HG03378 (cell line): ENCODE data around the gene RAB11FIP4.

Experiments used
- ATAC-seq: cut with Tn5 transposase; IDR thresholded peaks from one replicate; pipeline ENCODE4 v1.9.1; 2021; ENCODE audit warnings: mild to moderate bottlenecking, moderate library complexity; ENCODE audit not compliant: unreplicated experiment

Gene RAB11FIP4

DNA sequence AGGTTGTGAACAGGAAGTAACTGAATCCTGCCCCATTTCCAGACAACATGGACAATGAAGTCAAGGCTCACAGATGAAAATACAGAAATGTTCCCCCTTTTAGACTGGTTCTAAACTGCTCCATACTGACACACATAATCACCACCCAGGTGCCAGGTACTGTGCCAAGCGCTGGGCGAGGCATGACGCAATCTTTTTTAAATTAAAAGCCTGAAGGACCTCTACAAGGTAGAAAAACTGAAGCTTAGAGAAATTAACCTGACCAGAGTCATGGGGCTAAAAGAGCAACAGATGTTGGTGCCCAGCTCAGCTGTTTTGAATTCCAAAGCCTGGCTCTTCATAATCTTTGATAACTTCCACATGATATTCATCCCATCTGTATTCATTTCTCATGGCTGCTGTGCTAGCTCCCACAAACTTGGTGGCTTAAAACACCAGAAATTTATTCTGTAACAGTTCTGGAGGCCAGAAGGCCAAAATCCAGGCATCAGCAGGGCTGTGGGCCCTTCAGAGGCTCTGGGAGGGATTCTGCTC lies 4.9 kb upstream of the RAB11FIP4 start:
- ATAC-seq = no peak

DNA sequence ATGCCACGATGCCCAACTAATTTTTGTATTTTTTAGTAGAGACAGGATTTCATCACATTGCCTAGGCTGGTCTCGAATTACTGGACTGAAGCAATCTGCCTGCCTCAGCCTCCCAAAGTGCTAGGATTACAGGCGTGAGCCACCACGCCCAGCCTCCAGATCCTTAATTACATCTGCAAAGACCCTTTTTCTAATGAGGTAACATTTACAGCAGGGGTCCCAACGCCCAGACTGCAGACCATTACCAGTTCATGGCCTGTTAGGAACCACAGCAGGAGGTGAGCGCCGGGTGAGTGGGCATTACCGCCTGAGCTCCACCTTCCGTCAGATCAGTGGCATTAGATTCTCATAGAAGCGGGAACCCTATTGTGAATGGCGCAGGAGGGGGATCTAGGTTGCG lies 4.0 kb upstream of the RAB11FIP4 start:
- no peak for ATAC-seq

DNA sequence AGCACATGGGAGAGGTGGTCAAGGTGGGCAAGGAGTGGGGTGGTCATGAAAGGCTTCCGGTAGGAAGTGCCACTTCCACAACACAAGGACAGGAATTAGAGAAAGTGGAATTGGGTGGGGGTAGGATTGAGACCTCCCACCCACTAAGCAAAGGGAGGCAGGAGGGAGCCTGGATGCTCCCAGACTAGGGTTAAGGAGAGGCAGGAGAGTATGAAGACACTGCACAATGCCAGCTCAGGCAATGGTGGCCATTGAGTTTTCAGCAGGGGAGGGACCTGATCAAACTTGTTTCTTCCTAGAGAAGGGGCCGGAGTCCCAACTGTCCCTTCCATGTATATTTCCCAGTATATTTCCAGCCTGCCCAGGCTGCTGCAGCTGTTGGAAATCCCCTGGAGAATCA lies 3.1 kb upstream of the RAB11FIP4 start:
- ATAC-seq = no peak

DNA sequence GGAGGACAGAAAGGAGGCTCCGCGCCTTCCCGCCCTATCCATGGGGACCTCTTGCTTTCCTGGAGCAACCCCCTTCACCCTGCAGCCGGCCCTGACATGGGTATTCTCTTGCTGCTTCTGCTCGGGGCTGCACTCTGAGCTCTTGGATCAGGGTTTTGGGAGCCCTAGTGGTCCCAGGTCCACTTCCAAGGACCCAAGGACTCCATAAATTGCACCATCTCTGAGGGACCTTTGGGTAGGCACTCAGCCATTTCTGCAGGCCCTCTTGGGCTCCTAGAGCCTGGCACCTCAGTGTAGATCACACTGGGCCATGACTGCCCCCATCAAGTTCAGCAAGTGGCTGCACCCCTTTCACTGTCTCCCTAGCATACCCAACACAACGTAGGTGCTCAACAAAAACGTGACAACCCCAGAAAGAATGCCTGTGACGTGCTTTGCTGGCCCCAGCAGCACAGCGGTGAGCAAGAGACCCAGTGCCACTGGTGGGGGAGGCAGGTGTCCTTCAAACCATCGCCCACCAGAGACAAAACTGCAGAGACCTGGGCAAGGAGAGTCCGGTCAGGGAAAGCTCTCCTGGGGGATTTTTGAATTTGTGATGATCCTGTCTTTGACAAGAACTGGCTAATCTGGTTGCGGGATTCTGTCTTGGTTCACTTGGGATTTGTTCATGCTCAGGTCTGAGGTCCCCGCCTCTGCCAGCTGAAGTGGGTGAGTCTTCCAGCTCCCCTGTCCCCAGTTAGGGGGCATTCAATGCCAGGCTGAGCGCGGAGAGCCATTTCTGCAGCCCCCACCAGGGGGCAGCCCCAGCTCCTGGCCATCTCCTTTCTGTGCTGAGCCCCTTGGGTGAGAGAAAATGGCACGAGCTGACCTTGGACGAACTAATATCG lies 2.5 kb upstream of the RAB11FIP4 start:
- ATAC-seq = no peak

DNA sequence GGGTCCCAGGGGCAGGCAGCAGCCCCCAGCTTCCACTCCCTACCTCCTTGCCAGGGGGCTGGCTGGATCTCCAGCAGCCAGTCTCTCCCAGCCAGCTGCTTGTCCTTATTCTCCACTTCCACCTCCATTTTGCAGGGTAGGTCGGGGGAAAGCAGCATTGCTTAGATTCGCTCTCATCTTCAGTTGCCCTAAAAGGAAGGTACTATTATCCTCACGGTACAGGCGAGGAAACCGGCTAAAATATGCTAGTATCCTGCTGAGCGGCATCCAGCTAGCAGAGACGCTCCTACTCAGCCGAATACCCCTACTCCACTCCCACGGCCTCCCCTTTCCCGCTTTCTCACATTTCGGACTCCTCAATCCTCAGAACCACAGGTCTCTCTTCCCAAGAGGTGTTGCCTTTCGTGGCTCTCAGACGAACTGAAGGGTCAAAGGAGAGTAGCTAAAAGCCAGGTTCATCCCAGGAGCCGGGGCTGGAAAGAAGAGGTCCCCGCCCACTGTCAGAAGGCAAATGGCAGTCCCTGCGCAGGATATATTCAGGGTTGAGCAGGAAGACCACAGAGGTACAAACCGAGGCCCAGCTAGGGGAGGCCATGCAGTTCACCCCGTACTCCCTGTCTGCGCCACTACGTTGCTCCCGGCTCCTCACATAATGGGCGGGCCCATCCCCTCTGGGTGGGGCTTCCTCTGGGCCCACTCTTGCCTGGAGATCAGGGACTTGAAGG lies 1.7 kb upstream of the RAB11FIP4 start:
- ATAC-seq = no peak

DNA sequence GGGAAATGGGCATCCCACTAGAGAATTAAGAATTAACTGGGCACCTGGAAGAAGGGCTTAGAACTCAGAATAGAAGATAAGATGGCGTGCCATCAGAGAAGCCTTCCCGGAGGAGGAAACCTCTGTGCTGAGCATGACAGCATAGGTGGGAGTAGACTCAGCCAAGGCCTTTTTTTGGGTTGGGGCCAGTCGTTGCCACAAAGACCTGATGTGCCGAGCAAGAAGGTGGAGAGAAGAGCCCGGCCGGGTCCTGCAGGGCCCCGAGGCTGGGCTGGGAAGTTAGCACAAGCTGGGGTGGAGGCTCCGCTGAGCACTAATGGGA lies 1.1 kb upstream of the RAB11FIP4 start:
- ATAC-seq = no peak

DNA sequence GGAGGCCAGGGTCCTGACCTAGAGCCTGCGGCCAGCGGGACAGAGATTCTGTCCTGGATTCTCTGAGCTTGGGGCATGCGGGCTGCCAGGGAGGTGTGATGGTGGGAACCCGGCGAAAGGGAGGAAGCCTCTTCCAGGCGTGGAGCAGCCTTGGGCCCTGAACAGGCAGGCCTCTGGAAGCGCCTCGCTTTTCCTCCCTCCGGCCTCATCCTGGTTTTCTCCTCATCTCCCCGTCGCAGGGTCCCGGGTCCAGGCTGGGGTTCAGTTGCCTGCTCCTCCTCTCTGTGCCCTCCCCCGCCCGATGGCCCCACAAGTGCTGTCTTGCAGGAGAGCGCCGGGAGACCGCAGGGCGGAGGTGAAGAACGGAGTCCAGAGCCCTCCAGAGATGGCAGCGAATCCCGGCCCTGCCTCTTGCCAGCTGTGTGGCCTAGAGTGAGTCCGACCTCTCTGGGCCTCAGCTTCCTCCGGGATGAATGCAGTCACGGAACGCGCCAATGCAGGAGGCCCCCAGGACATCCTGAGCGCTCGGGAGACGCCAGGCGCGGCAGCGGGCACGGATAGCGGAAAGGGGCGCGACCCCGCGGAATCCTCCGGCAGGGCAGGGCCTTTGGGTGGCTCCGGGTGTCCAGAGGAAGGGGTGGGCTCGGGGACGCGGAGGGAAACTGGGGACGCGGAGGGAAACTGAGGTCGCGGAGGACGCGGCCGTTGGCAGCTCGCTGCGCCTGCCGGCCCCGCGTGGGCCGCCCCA lies 553 bp upstream of the RAB11FIP4 start:
- no peak for ATAC-seq

DNA sequence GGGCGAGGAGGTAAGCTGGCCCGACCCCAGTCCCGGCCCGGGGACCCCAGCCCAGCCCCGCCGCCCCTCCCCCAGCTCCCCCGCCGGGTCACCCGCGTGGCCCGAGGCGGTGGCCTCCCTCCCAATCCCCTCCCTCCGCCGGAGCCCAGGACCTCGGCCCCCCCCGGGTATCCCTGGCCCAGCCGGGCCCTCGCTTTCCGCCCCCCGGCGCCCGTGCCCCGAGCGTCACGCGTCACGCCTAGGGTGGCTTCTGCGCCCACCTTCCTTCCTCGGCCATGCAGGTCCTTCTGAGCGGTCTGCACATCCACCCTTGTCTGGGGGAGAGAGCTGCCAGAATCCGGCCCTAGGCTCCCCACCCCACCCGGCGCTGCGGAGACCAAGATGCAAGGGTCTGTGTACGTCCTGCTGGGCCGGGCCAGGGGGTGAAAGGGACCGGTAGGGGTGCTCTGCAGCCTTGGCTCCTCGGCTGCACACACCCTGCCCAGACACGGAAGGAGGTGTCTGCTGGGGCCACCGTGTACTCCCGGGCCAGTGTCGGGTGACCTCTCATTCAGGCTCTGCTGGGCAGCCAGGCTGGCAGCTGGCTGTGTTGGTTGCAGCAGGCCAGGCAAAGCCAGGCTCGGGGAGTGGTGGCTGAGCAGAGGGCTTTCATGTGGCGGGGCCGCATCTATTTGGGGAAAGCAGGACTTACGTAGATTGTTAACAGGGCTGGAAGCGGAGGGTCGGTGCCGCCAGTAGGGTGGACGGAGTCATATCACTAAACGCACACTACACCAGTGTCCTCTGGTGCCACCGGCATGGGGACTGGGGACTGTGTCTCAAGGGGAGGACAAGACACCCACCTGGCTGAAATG lies 754 bp downstream of the RAB11FIP4 start:
- no peak for ATAC-seq

DNA sequence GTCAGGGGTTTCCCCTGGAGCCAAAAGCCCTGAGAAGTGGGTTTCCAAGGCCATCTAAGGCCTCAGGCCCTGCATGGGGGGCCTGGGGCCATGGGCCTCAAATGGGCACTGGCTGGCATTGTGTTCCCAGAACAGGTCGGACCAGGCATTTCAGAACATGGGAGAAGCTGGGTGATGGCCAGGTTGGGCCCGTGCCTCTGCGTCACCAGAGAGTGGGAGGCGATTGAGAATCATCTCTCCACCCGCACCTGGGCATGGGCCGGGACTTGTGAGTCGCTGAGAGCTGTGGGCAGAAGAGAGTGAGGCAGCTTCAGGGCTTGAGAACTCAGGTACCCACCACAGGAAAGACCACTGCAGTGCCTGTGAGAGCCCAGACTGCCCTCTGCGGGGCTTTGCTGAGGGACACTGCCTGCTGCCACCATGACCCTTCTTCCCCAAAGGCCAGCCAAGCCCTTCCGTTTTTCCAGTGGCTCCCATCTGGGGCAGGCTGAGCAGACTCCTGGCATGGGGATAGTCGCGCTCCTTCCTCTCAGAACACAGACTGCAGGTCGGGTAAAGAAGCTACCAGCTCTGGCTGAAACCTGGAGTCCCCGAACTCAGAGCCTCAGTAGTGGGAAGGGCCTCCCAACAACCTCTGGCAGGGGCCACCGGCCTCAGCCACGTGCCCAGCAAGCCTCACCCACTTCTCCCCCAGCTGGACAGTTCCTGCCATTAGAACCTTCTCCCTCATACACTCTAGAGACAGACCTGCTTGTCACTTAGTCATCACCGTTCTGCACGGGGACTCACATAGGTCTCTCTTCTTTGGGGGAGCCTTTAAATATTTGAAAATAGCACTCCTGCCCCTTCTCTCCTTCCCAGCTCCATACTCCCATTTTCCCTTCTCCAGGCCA lies 1.6 kb downstream of the RAB11FIP4 start:
- ATAC-seq = no peak

DNA sequence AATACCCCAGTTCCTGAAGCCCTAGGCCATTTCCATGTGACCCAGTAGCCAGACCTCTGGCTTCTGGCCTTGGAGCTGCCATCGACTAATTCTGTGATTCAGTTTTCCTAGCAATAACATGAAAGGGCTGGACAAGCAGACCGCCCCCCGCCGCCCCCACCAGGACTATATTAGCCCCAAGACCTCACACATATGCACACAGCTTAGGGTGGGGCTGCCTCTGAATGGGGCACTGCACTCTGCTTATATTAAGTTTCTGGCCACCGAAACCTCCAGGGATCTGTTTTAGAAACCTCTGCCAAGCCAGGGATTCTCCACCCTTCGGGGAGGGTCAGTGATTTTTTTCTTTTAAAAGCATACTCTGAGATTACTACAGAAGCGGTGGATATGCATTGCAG lies 2.3 kb downstream of the RAB11FIP4 start:
- ATAC-seq = no peak

DNA sequence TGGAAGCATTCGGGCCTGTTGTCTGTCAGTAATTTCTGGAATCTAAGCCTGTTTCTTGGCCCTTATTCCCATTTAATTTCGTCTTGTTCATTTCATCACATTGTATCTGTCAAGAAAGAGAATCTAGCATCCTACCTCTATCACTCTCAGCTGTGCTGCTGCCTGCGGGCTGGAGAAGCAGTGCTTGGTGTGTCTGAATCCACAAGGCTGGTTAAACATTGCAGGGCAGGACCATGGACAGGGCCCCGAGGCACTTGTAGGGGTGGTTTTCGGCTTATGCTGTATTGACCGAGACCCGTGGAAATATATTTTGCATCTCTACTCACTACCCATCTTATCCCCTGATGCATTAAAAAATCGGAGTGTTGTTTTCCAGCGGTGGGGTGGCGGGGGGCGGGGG lies 3.1 kb downstream of the RAB11FIP4 start:
- no peak for ATAC-seq

DNA sequence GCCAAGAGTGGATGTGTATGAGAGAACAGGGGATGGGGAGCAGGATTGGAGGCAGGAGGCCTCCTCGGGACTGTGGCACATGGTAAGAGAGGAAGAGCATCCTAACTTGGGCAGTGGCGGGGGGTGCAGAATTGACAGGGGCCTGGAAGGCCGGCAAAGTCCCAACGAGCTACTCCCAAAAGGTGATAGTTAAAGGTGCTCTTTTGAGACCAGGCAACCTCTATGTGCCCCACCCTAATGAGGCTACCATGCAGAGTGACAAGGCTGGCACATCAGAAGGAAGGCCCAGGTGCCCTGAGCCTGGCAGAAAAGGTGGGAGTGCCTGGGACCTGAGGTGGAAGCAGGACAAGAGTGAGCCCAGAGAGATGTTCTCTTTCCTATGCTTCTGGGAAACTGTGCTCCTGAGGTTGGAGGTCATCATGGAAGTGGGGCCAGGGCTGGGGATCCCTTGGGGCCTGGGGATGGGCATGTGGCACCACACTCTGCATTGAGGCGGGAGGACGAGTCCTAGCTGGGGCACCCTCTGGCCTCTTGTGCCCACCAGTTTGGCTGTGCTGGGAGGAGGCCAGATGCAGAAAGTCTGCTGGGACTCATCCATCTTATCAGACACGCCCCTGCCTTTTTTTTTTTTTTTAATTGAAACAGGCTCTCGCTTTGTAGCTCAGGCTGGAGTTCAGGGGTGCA lies 5.9 kb downstream of the RAB11FIP4 start:
- ATAC-seq = no peak

DNA sequence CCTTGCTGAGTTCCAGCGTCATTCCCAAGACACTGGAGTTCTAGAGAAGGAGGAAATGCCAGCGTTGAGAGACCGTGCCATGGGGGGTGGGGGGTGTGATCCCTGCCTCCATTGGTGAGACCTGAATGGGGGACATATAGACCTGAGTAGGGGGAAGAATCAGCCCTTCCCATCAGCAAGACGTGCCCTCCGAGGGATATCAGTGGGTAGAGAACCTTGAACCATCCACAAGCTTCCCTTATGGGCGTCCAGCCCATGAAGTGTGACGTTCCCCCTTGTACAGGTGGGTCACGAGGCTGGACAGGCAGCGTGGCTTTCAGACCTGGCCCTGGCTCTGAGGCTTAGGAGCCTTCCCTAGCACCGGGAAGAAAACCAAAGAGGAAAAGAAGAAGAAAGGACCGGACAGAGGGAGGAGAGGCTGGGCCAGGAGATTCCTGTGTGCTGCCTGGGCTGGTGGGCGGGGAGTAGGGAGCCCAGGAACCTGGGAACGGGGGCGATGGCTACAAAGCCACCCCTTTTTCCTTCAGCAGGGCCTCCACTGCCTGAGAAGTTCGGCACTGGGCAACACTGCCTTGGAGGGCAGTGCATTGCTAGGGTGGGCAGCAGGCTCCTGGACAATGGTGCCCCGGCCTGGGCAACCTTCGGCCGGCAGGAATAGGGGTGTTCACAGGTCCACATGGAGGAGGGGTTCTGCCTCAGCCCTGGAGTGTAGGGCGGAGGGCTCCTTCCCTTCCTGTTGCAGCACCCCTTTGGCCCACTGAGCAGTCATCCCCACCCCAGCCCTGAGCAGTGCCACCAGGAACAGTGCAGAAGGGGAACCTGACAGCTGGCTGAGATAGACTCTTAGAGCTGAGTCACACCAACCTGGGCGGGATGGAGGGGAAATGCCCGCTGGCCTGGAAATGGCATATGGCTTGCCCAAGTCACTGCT lies 7.2 kb downstream of the RAB11FIP4 start:
- no peak for ATAC-seq

DNA sequence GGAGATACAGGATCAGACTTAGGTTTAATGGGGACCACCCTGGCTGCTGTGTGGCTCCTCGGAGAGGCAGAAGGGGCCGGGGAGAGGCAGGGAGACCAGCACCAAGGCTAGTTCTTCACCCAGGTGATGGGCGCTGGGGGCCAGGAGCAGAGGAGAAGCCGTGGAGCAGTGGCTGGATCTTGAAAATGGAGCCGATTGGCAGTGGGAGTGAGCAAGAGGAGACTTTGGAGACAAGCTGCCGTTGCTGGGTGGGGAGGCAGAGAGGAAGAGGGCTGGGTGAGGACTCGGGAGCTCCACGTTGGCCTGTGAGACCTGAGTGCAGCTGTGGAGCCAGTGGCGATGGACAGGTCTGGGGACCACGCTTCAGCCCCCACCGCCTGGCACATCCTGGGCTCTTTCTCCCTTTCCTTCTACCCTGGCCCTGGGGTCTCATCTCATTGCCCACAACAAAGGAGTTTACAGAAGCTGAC lies 9.0 kb downstream of the RAB11FIP4 start:
- no peak for ATAC-seq

DNA sequence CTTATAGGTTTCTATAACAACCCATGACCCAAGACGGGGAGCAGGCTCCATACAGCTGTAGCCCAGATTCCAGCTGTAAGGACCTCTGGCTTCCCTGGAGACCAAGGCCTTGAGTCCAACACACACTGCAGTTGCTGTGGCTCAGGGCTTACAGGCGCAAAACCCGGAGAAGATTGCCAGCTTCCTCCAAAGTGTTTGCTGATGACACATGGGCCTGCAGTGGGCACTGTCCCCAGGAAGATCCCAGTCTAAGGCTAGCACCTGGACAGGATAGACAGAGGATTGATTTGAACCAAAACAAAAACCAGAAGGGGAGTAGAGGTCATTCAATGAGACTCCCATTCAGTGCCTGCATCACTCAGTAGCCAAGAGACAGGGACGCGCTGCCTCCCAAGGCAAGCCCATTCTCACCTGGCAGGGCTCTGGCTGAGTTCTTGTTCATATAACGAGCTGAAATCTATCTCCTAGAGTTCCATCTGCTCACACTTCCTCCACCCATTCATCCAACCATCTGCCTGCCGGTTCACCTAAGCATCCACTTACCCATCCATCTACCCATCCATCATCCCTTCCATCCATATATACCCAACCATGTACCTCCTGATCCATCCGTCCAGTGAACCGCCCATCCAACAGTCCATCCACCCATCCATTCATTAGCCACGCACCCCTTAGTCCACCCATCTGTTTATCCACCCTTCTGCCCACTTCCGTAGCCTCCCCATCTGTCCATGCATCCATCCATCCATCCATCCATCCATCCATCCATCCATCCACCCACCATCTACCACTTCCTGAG lies 10.2 kb downstream of the RAB11FIP4 start:
- no peak for ATAC-seq

DNA sequence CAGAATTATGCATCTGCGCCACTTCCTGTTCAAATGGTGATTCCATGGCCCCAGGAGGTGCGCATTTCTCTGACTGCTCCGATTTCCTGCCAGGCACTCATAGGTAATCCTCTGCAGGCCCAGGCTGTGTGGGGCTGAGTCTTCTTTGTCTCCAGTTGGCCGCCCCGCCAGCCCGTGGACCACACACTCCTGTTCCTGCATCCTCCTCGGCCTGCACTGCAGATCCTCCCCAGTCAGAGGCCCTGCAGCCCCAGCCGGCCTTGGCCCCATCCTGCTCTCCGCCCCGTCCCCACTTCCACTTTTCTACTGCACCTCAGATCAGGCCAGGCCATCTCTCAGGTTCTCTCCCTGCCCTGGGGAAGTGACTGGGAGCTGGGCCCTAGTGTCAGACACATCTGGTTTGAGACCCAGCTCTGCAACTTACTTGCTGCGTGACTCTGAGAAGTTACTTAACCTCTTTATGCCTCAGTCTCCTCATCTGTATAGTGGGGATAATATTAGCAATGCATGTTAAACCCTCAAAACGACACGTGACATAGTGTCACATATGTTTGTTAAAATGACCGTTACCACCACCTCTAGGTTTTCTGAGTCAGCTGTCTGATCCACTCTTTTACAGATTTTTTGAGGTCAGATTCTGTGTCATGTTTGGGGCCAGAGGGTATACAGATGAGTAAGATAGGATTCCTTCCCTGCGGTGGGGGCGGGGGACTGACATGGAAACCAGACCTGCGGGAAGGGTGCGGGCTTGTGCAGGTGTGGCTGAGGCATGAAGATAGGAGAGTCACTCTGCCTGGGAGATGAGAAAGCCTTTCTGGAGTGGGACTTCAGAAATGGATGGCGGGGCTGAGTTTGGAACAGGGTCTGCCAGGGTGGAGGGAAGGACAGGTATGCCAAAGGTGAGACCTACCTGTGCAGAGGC lies 12.8 kb downstream of the RAB11FIP4 start:
- ATAC-seq = no peak
